ENCODE measurements around the gene GABRB1. TPM values are rescaled to one million over a fixed set of nuclear protein-coding genes. Genes with fewer than 3 reads are reported as not detected.

Gene GABRB1
- total and polyA plus RNA-seq, 2 of the 8 experiments (the other 6 are each of a cell fraction or from before 2014, with no cell fraction given): 0.22 to 0.38 TPM

DNA sequence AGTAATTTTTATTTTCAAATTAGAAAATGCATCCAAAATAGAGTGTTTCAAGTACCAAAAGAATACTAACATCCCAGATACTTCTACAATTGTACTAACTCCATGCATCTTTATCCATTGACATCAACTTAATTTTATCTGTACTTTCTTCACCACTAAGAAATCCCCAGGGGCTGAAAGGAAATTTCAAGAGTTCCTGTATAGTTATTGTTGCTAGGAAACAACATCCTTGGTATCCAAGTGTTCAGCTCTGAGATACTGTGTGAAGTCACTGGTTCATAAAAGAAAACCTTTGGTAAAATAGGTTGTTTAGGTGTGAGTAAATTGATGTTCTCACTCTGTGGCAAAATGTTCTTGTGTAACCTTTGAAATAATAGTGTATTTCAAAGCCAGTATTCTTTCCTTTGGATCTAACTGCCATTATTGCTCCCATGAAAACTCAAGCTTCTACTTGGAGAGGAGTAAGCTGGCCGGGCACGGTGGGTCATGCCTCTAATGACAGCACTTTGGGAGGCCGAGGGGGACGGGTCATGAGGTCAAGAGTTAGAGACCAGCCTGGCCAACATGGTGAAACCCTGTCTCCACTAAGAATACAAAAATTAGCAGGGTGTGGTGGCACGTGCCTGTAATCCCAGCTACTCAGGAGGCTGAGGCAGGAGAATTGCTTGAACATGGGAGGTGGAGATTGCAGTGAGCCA is 359.2 kb downstream of the GABRB1 start:
- POLR2A ChIA-PET (ENCODE audit: partially characterized antibody): no interaction called here
- Histone ChIP-seq H3K14ac (ENCODE audit: insufficient read length) (no peak overlapping the region), H3K23ac (ENCODE audit: insufficient read length) (no peak overlapping the region), H2BK20ac (ENCODE audit: low read length) (no peak overlapping the region), H2BK15ac (ENCODE audit: low read length) (no peak overlapping the region), H3K23me2 (ENCODE audit: low read depth, low read length) (no peaks in the 10 kb centered on the region), H3K9me3 (ENCODE audit: insufficient read depth in 2 of 2, low read depth in 1 of 2, low read length in 1 of 2) (no peaks in the 10 kb centered on the region), H3K9ac (replicated peaks in 1 of 4; ENCODE audit: extremely low read depth in 1 of 4, low read depth in 3 of 4, low read length in 3 of 4) (no peak overlapping the region), H3K27ac (ENCODE audit: low read depth, low read length) (no peak overlapping the region), H4K91ac (replicated peaks; ENCODE audit: insufficient read length, low read length) (no peak overlapping the region), H3K79me2 (ENCODE audit: control insufficient read depth in 1 of 2, insufficient read depth in 2 of 2, low read length in 2 of 2) (no peaks in the 10 kb centered on the region), H3K4me3 (ENCODE audit: extremely low read depth in 1 of 4, insufficient read depth in 2 of 4, low read depth in 3 of 4, low read length in 4 of 4) (no peak overlapping the region), H3K27me3 (replicated peaks in 1 of 4; ENCODE audit: control insufficient read depth in 3 of 4, extremely low read depth in 1 of 4, insufficient read depth in 3 of 4, low read length in 3 of 4) (peaks cover 0 to 1% (median 0%) of the 10 kb centered on the region in 4 experiments; a peak in 1 of 7 replicates), H3K4me1 (replicated peaks in 1 of 4; ENCODE audit: control insufficient read depth in 3 of 4, insufficient read depth in 4 of 4, low read length in 3 of 4) (no peaks in the 10 kb centered on the region), H3K79me1 (ENCODE audit: low read depth, low read length) (no peaks in the 10 kb centered on the region), H2AK5ac (ENCODE audit: low read depth, low read length) (no peak overlapping the region), H3K4ac (replicated peaks; ENCODE audit: insufficient read length, low read depth, low read length) (no peak overlapping the region), H4K8ac (ENCODE audit: extremely low read depth, insufficient read depth, low read length) (no peak overlapping the region), H2BK120ac (replicated peaks; ENCODE audit: low read depth, low read length) (no peak overlapping the region), H3K36me3 (ENCODE audit: control insufficient read depth in 2 of 4, insufficient read depth in 4 of 4, low read length in 3 of 4) (no peaks in the 10 kb centered on the region), H3K4me2 (ENCODE audit: insufficient read depth in 1 of 2, low read depth in 2 of 2, low read length in 2 of 2) (no peak overlapping the region), H4K5ac (ENCODE audit: insufficient read length, low read depth, low read length) (no peak overlapping the region), H2BK12ac (ENCODE audit: low read depth, low read length) (no peak overlapping the region), H2BK5ac (ENCODE audit: low read depth, low read length) (no peak overlapping the region), H3K56ac (replicated peaks; ENCODE audit: insufficient read length, low read depth, low read length) (no peak overlapping the region), H4K20me1 (replicated peaks in 1 of 2; ENCODE audit: control insufficient read depth in 1 of 2, insufficient read depth in 2 of 2, low read length in 2 of 2) (no peaks in the 10 kb centered on the region), H3K18ac (ENCODE audit: extremely low read depth, low read length) (no peak overlapping the region), H2AFZ (ENCODE audit: low read length) (no peak overlapping the region)
- CTCF ChIA-PET (ENCODE audit: partially characterized antibody): interaction anchor here (1.3 kb wide), 1 partner anchor 268 kb away, joined by 3 read pairs; no protein-coding TSS in a partner anchor
- no peak for DNase-seq (ENCODE audit: low read depth in 1 of 2, low spot score in 2 of 2)
- no peak for FAIRE-seq
- 98% methylated on average over 5 of the region's 5 CpGs; no CpG with 5 or more reads in 1 of the 2 experiments for WGBS, 2 experiments (ENCODE audit: extremely low coverage in 1 of 2, insufficient coverage in 1 of 2, insufficient read length in 1 of 2, insufficient replicate concordance in 2 of 2, low coverage in 1 of 2, low lambda C conversion rate in 2 of 2, missing lambda C conversion rate in 1 of 2)
- no peak for TF ChIP-seq SIRT6 (IDR thresholded peaks at IDR 0.05; ENCODE audit: low read length)
- TF ChIP-seq MAFK (IDR thresholded peaks at IDR 0.05; ENCODE audit: low read depth, low read length): no peak
- TF ChIP-seq JUND (IDR thresholded peaks at IDR 0.05; ENCODE audit: low read length): no peak
- no peak for TF ChIP-seq NANOG (IDR thresholded peaks at IDR 0.05; ENCODE audit: insufficient read depth, low read depth, low read length, poor library complexity, severe bottlenecking)
- TF ChIP-seq SP2 (IDR thresholded peaks at IDR 0.05; ENCODE audit: low read length): no peak
- TF ChIP-seq, protein P1, sequence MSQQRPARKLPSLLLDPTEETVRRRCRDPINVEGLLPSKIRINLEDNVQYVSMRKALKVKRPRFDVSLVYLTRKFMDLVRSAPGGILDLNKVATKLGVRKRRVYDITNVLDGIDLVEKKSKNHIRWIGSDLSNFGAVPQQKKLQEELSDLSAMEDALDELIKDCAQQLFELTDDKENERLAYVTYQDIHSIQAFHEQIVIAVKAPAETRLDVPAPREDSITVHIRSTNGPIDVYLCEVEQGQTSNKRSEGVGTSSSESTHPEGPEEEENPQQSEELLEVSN (IDR thresholded peaks at IDR 0.05): no peak
- TF ChIP-seq SRF (IDR thresholded peaks at IDR 0.05; ENCODE audit: low read depth, low read length): no peak
- no peak for TF ChIP-seq SP1 (IDR thresholded peaks at IDR 0.05; ENCODE audit: low read depth, low read length)
- TF ChIP-seq CREB1 (IDR thresholded peaks at IDR 0.05): no peak
- TF ChIP-seq SIN3A (conservative IDR thresholded peaks at IDR 0.05 in 1 of 2, IDR thresholded peaks at IDR 0.05 in 1 of 2; ENCODE audit: low read depth in 1 of 2, low read length in 2 of 2): no peak
- TF ChIP-seq HDAC6 (IDR thresholded peaks at IDR 0.05; ENCODE audit: low read depth, low read length): no peak
- TF ChIP-seq PHF8 (conservative IDR thresholded peaks at IDR 0.05; ENCODE audit: low read depth, low read length): no peak
- no peak for TF ChIP-seq CTBP2 (IDR thresholded peaks at IDR 0.05; ENCODE audit: borderline replicate concordance, insufficient read depth, insufficient read length, low read length)

Data from H1 (cell line).